ENCODE results near the gene TTC28. TPM values are rescaled to one million over a fixed set of nuclear protein-coding genes. Genes with fewer than 3 reads are reported as not detected.

The TTC28 gene
- total RNA-seq, 5 donors from 2014 or later (not counting 1 experiment from before 2014, with no cell fraction given) = 2.3 to 7.8 (median 3.0) TPM

DNA sequence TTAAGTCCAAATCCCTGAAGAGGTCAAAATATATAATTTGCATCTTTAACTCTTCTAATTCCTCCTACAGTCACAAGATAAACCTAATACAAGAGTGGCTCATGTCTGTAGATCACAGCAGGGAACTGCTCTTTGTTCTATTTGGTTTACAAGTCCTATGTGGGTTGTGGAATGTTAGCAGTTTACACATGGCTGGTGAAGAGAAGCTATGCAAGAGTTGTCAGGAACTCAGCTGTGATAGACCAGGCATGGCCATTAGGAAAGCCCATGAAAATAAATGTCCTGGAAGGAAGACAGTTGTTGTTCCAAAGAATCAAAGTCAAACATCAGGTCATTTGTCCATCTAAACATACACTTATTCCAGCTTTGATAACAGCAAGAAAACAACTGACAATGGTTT is 448.2 kb downstream of the TTC28 start:
- Histone ChIP-seq H3K4me3 (ENCODE audit: control insufficient read depth in 1 of 2, extremely low read depth in 1 of 2, low read length in 1 of 2) (no peak overlapping the region), H3K4me1 (ENCODE audit: control insufficient read depth in 1 of 2, extremely low read depth in 1 of 2, insufficient read depth in 2 of 2, low read length in 2 of 2) (no peaks in the 10 kb centered on the region), H3K27me3 (replicated peaks in 1 of 2; ENCODE audit: control insufficient read depth in 2 of 2, extremely low read depth in 1 of 2, insufficient read depth in 2 of 2, low read length in 1 of 2) (no peaks in the 10 kb centered on the region), H3K36me3 (ENCODE audit: control insufficient read depth in 2 of 2, extremely low read depth in 1 of 2, insufficient read depth in 1 of 2, low read length in 1 of 2) (no peaks in the 10 kb centered on the region), H3K27ac (ENCODE audit: low read length) (no peak overlapping the region), H3K9me3 (no peaks in the 10 kb centered on the region)
- ATAC-seq (replicated peaks in 1 of 4) (no peak), DNase-seq (no peak)
- Mint-ChIP-seq H3K27ac (no peak overlapping the region), H3K4me3 (no peak overlapping the region), H3K36me3 (no peaks in the 10 kb centered on the region), H3K27me3 (no peaks in the 10 kb centered on the region), H3K4me1 (no peaks in the 10 kb centered on the region), H3K9me3 (no peaks in the 10 kb centered on the region)
- ChIA-PET CTCF (no interaction called here), POLR2A (no interaction called here)

DNA sequence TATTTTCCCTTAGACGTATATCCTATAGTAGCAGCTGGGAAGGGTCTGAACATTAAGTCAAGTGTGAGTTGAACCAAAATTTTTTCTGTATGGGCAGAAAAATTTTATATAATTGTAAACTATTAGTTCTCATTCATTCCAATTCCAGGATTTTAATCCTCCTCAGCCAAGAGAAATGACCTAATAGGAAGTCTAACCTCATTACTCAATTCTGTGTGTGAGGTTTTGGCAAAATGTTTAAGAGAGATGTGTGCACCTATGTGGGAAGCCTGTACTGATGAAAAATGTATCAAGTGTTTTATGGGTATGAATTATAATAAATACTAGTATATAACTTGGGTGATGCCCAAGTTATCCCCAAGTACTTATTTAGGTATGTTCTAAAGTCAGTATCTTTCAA is 449.0 kb downstream of the TTC28 start:
- Mint-ChIP-seq H3K4me3 (no peak overlapping the region), H3K36me3 (no peaks in the 10 kb centered on the region), H3K4me1 (no peaks in the 10 kb centered on the region), H3K27ac (no peak overlapping the region), H3K9me3 (no peaks in the 10 kb centered on the region), H3K27me3 (no peaks in the 10 kb centered on the region)
- Histone ChIP-seq H3K9me3 (no peaks in the 10 kb centered on the region), H3K27me3 (replicated peaks in 1 of 2; ENCODE audit: control insufficient read depth in 2 of 2, extremely low read depth in 1 of 2, insufficient read depth in 2 of 2, low read length in 1 of 2) (no peaks in the 10 kb centered on the region), H3K4me3 (ENCODE audit: control insufficient read depth in 1 of 2, extremely low read depth in 1 of 2, low read length in 1 of 2) (no peak overlapping the region), H3K4me1 (ENCODE audit: control insufficient read depth in 1 of 2, extremely low read depth in 1 of 2, insufficient read depth in 2 of 2, low read length in 2 of 2) (no peaks in the 10 kb centered on the region), H3K36me3 (ENCODE audit: control insufficient read depth in 2 of 2, extremely low read depth in 1 of 2, insufficient read depth in 1 of 2, low read length in 1 of 2) (no peaks in the 10 kb centered on the region), H3K27ac (ENCODE audit: low read length) (no peak overlapping the region)
- WGBS (ENCODE audit: insufficient coverage) = no CpG with 5 or more reads among the region's 1 CpG
- CTCF ChIA-PET = no interaction called here
- DNase-seq = no peak
- POLR2A ChIA-PET = no interaction called here
- ATAC-seq (replicated peaks in 1 of 4) = no peak

DNA sequence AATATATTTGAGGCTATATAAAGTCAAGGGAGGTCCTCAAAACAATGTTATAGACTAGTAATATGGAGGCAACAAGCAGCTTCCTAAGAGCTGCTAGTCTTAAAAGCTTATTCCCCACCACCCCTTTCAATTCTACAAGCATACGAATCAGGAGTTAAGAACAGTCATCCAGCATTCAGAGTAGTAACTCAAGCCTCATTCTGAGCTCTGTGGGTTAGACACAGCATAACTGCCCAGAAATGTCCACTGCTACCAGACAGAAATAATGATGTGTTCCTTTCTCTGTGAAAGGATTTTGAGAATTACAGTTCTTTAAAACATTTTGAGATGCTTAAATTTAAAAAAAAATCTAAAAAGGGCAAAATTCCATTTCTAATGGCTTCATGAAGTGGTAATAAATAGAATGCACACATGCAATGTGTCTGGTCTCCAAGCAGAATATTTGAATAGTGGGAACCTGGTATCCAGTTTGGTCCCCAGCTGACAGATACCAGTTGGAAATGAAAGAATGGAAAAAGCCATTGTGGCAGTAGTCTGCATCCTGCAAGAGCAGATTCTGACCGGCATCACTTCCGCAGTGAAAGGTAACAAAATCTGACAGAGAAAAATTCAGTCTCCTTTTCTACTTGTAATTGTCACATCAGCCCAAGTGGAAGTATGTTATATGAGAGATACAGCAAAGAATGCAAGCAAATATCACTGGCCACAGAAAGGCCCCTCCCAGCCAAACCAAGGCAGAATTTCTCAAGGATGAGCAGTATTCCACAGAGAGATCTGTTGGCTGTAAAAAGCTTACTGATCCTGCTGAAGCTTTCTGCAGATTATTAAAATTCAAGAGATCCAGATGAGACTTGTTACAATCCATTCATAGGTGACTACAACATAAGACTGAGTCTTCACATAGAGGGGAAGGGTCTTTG is 449.8 kb downstream of the TTC28 start:
- no peaks in the 10 kb centered on the region for H3K4me1 Mint-ChIP-seq
- no peak overlapping the region for H3K27ac ChIP-seq (ENCODE audit: low read length)
- 75% methylated on average over 1 of the region's 3 CpGs for WGBS (ENCODE audit: insufficient coverage)
- no peaks in the 10 kb centered on the region for H3K9me3 ChIP-seq
- no peaks in the 10 kb centered on the region for H3K9me3 Mint-ChIP-seq
- no peak overlapping the region for H3K4me3 Mint-ChIP-seq
- CTCF ChIA-PET = no interaction called here
- no peaks in the 10 kb centered on the region for H3K36me3 ChIP-seq (ENCODE audit: control insufficient read depth in 2 of 2, extremely low read depth in 1 of 2, insufficient read depth in 1 of 2, low read length in 1 of 2)
- DNase-seq (no peak), ATAC-seq (replicated peaks in 1 of 4) (no peak)
- H3K27ac Mint-ChIP-seq = no peak overlapping the region
- no peaks in the 10 kb centered on the region for H3K4me1 ChIP-seq (ENCODE audit: control insufficient read depth in 1 of 2, extremely low read depth in 1 of 2, insufficient read depth in 2 of 2, low read length in 2 of 2)
- POLR2A ChIA-PET = no interaction called here
- H3K36me3 Mint-ChIP-seq = no peaks in the 10 kb centered on the region
- H3K4me3 ChIP-seq (ENCODE audit: control insufficient read depth in 1 of 2, extremely low read depth in 1 of 2, low read length in 1 of 2) = no peak overlapping the region
- no peaks in the 10 kb centered on the region for H3K27me3 ChIP-seq (replicated peaks in 1 of 2; ENCODE audit: control insufficient read depth in 2 of 2, extremely low read depth in 1 of 2, insufficient read depth in 2 of 2, low read length in 1 of 2)
- H3K27me3 Mint-ChIP-seq = no peaks in the 10 kb centered on the region

DNA sequence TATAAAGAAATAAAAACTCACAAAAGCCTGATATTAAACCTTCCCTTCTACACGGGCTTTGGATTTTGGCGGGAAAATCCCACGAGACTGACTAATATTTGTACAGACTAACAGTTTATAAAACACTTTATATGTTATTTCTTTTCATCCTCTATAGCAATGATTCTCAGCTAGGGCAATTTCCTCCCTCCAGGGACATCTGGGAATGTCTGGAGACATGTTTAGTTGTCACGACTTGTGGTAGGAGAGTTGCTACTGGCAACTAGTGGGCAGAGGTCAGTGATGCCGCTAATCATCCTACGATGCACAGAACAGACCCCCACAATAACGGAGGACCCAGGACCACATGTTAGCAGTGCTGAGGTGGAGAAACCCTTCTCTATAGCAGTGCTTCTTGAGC is 455.8 kb downstream of the TTC28 start:
- no peak overlapping the region for H3K27ac ChIP-seq (ENCODE audit: low read length)
- ChIA-PET POLR2A (no interaction called here), CTCF (interaction anchor here in 1 of 2 donors (0.6 kb wide), 1 partner anchor 1599 kb away, joined by 3 read pairs; no protein-coding TSS in a partner anchor)
- H3K9me3 Mint-ChIP-seq = no peaks in the 10 kb centered on the region
- no peaks in the 10 kb centered on the region for H3K36me3 Mint-ChIP-seq
- H3K4me3 Mint-ChIP-seq = no peak overlapping the region
- whole genome bisulfite sequencing (ENCODE audit: insufficient coverage) = 92% methylated on average over 2 of the region's 7 CpGs
- H3K4me1 ChIP-seq (ENCODE audit: control insufficient read depth in 1 of 2, extremely low read depth in 1 of 2, insufficient read depth in 2 of 2, low read length in 2 of 2) = no peaks in the 10 kb centered on the region
- no peak for ATAC-seq (replicated peaks in 1 of 4)
- no peak for DNase-seq
- H3K9me3 ChIP-seq = no peaks in the 10 kb centered on the region
- no peaks in the 10 kb centered on the region for H3K36me3 ChIP-seq (ENCODE audit: control insufficient read depth in 2 of 2, extremely low read depth in 1 of 2, insufficient read depth in 1 of 2, low read length in 1 of 2)
- H3K27ac Mint-ChIP-seq = no peak overlapping the region
- no peak overlapping the region for H3K4me3 ChIP-seq (ENCODE audit: control insufficient read depth in 1 of 2, extremely low read depth in 1 of 2, low read length in 1 of 2)
- H3K27me3 ChIP-seq (replicated peaks in 1 of 2; ENCODE audit: control insufficient read depth in 2 of 2, extremely low read depth in 1 of 2, insufficient read depth in 2 of 2, low read length in 1 of 2) = no peaks in the 10 kb centered on the region
- no peaks in the 10 kb centered on the region for H3K27me3 Mint-ChIP-seq
- no peaks in the 10 kb centered on the region for H3K4me1 Mint-ChIP-seq

DNA sequence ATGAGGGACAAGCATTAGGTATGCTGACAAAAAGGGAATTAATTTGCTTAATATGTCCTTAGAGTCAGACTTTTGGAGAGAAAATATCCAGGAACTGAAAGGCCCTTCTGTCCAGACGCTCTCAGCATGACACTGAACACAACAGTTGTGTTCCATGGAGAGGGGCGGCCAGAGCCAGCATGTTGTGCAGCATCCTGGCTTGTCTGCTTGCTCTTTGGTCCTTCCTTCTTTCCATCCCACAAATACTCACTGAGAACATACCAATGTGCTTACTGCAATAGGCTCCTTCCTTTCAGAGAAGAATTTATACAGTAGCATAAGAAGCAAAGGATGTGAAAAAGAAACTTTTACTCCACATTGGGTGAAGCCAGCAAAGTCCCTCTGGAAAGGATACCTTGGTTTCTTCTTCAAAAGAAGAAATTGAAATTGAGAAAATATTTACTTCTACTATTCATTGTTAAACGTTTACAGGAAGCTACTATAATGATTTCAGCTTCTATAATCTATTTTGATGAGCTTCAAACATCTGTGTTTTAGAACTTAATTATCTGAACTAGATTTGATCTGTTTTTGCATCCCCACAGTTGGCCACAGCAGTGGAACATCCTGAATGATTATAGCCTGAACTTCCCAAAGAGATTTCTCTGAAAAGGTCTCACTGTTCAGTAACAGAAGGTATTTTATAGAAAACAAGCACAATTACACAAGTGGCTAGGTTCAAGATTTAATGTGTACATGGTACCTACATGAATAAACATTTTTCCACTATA is 456.5 kb downstream of the TTC28 start:
- no peaks in the 10 kb centered on the region for H3K36me3 Mint-ChIP-seq

DNA sequence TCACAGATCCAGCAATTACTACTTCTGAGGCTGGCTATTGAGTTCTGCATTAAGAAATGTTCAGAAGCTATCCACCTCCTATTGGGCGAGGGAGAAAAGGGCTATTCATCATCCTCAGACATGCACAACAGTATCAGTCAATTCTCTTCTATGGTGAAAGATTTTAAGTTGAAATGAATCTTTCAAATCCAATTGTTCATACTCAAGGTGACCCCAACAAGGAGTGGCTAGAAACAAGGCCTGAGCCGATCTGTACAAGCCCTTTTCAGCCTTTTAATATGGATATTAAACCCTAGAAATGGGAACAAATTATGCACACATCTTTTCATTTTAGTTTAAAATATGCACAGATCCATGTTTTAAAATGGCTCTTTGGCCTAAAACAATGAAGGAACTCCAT is 457.1 kb downstream of the TTC28 start:
- H3K27ac ChIP-seq (ENCODE audit: low read length) = no peak overlapping the region
- CTCF ChIA-PET = no interaction called here
- Mint-ChIP-seq H3K4me1 (no peaks in the 10 kb centered on the region), H3K9me3 (no peaks in the 10 kb centered on the region), H3K27ac (no peak overlapping the region), H3K4me3 (no peak overlapping the region), H3K27me3 (no peaks in the 10 kb centered on the region), H3K36me3 (no peaks in the 10 kb centered on the region)
- ATAC-seq (replicated peaks in 1 of 4) (no peak), DNase-seq (no peak)
- no peak overlapping the region for H3K4me3 ChIP-seq (ENCODE audit: control insufficient read depth in 1 of 2, extremely low read depth in 1 of 2, low read length in 1 of 2)
- H3K36me3 ChIP-seq (ENCODE audit: control insufficient read depth in 2 of 2, extremely low read depth in 1 of 2, insufficient read depth in 1 of 2, low read length in 1 of 2) = no peaks in the 10 kb centered on the region
- POLR2A ChIA-PET = no interaction called here
- no peaks in the 10 kb centered on the region for H3K9me3 ChIP-seq
- H3K27me3 ChIP-seq (replicated peaks in 1 of 2; ENCODE audit: control insufficient read depth in 2 of 2, extremely low read depth in 1 of 2, insufficient read depth in 2 of 2, low read length in 1 of 2) = no peaks in the 10 kb centered on the region
- no CpG with 5 or more reads among the region's 2 CpGs for WGBS (ENCODE audit: insufficient coverage)
- H3K4me1 ChIP-seq (ENCODE audit: control insufficient read depth in 1 of 2, extremely low read depth in 1 of 2, insufficient read depth in 2 of 2, low read length in 2 of 2) = no peaks in the 10 kb centered on the region

More for the DNA sequence above, 456.5 kb downstream of the TTC28 start:
- H3K4me3 ChIP-seq (ENCODE audit: control insufficient read depth in 1 of 2, extremely low read depth in 1 of 2, low read length in 1 of 2) = no peak overlapping the region
- 60% methylated on average over 1 of the region's 3 CpGs for WGBS (ENCODE audit: insufficient coverage)
- no peaks in the 10 kb centered on the region for H3K36me3 ChIP-seq (ENCODE audit: control insufficient read depth in 2 of 2, extremely low read depth in 1 of 2, insufficient read depth in 1 of 2, low read length in 1 of 2)
- CTCF ChIA-PET = no interaction called here
- H3K27ac ChIP-seq (ENCODE audit: low read length) = no peak overlapping the region
- Mint-ChIP-seq H3K27ac (no peak overlapping the region), H3K4me3 (no peak overlapping the region), H3K27me3 (no peaks in the 10 kb centered on the region), H3K9me3 (no peaks in the 10 kb centered on the region), H3K4me1 (no peaks in the 10 kb centered on the region)
- POLR2A ChIA-PET = no interaction called here
- no peak for ATAC-seq (replicated peaks in 1 of 4)
- DNase-seq = no peak
- H3K27me3 ChIP-seq (replicated peaks in 1 of 2; ENCODE audit: control insufficient read depth in 2 of 2, extremely low read depth in 1 of 2, insufficient read depth in 2 of 2, low read length in 1 of 2) = no peaks in the 10 kb centered on the region
- H3K9me3 ChIP-seq = no peaks in the 10 kb centered on the region
- H3K4me1 ChIP-seq (ENCODE audit: control insufficient read depth in 1 of 2, extremely low read depth in 1 of 2, insufficient read depth in 2 of 2, low read length in 2 of 2) = no peaks in the 10 kb centered on the region

All from T-cell (primary cell).